Measurements from ENCODE around the gene SLC6A19. TPM values are rescaled to one million over a fixed set of nuclear protein-coding genes. Genes with fewer than 3 reads are reported as not detected.

The SLC6A19 gene
- total and polyA plus RNA-seq, 2 of the 4 experiments (the other 2 are of a cell fraction): not detected

DNA sequence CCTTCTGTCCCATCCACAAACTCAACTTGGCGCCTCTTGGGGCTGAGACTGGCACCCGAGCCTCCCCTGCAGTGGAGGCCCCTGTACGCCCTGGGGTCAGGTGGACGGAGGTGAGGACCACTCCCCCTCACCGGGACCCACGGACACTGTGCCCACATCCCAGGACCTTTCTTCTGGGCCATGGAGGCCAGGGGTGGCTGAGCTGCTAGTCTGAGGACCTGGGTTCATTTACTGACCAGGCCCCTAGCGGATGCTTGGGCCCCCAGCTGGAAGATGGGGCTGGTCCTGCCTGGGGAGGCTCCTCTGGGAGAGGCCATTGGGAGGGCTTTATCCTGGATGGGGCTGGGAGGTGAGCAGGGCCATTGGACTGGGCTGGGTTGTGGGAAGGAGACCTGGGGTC lies 16.9 kb upstream of the SLC6A19 start:
- Histone ChIP-seq H3K9ac (ENCODE audit: low read depth, low read length) (no peak overlapping the region), H3K18ac (ENCODE audit: low read depth, low read length) (no peak overlapping the region), H3K4me2 (ENCODE audit: low read depth, low read length) (no peak overlapping the region), H3K27me3 (ENCODE audit: control insufficient read depth, insufficient read depth, low read length) (peaks cover 26% of the 10 kb centered on the region; the same call in 1 of the 2 replicates), H2AK5ac (ENCODE audit: low read depth, low read length) (no peak overlapping the region), H3K4ac (ENCODE audit: low read depth, low read length) (no peak overlapping the region), H3K9me1 (ENCODE audit: insufficient read depth, low read length) (no peaks in the 10 kb centered on the region), H3K23ac (ENCODE audit: low read depth, low read length) (no peak overlapping the region), H3K79me1 (ENCODE audit: low read depth in 1 of 2, low read length in 2 of 2) (no peaks in the 10 kb centered on the region), H3K4me3 (ENCODE audit: insufficient read depth, low read depth, low read length) (no peak overlapping the region), H2AK9ac (replicated peaks; ENCODE audit: low read depth, low read length, poor library complexity) (no peak overlapping the region), H3K27ac (ENCODE audit: insufficient read depth, low read length) (no peak overlapping the region), H2AFZ (replicated peaks; ENCODE audit: low read length, poor library complexity) (no peak overlapping the region), H3K14ac (replicated peaks; ENCODE audit: low read depth, low read length) (no peak overlapping the region), H3K4me1 (ENCODE audit: control insufficient read depth, insufficient read depth, low read length) (no peaks in the 10 kb centered on the region), H2BK15ac (ENCODE audit: low read depth, low read length) (no peak overlapping the region), H4K91ac (ENCODE audit: insufficient read depth, low read depth, low read length) (no peak overlapping the region), H2BK5ac (ENCODE audit: low read depth, low read length, poor library complexity, severe bottlenecking) (no peak overlapping the region), H4K5ac (ENCODE audit: low read depth, low read length) (no peak overlapping the region), H2BK20ac (ENCODE audit: low read depth, low read length) (no peak overlapping the region), H2BK120ac (ENCODE audit: low read depth, low read length) (no peak overlapping the region), H3K36me3 (ENCODE audit: control insufficient read depth, insufficient read depth, low read length) (no peaks in the 10 kb centered on the region), H4K8ac (ENCODE audit: low read depth in 2 of 2, low read length in 2 of 2) (no peak overlapping the region), H4K20me1 (ENCODE audit: insufficient read depth, low read length) (no peaks in the 10 kb centered on the region), H3K56ac (ENCODE audit: extremely low read depth, insufficient read depth, low read length) (no peak overlapping the region), H3K9me3 (ENCODE audit: control insufficient read depth, insufficient read depth, low read length) (no peaks in the 10 kb centered on the region)
- CTCF ChIA-PET: no interaction called here
- dilution Hi-C loops (cut with HindIII; ENCODE audit: low sequenced_read_pairs, unreplicated experiment) (no loop called here), intact Hi-C loops (cut with micrococcal nuclease) (no loop called here), in situ Hi-C loops (cut with MboI; ENCODE audit: low sequenced_read_pairs) (no loop called here)
- POLR2A ChIA-PET (ENCODE audit: unreplicated experiment): no interaction called here
- no peak for DNase-seq
- 82% methylated on average over 4 of the region's 7 CpGs; no CpG with 5 or more reads in 1 of the 2 experiments for WGBS, 2 experiments (ENCODE audit: extremely low coverage in 2 of 2, insufficient read length in 1 of 2)
- no peak for ATAC-seq (ENCODE audit: low read depth)
- no TSS peak for BruUV-seq (replicated peaks)
- TF ChIP-seq RFX5 (IDR thresholded peaks at IDR 0.05; ENCODE audit: low read depth, low read length) (no peak), POLR2A (IDR thresholded peaks at IDR 0.05; ENCODE audit: low read depth, low read length) (no peak), MAFK (IDR thresholded peaks at IDR 0.05; ENCODE audit: low read depth, low read length) (no peak), RCOR1 (IDR thresholded peaks at IDR 0.05; ENCODE audit: insufficient replicate concordance, low read length) (no peak), RAD21 (IDR thresholded peaks at IDR 0.05; ENCODE audit: low read length) (no peak), BHLHE40 (IDR thresholded peaks at IDR 0.05; ENCODE audit: low read depth, low read length) (no peak), CEBPB (IDR thresholded peaks at IDR 0.05; ENCODE audit: low read depth, low read length) (no peak), MAZ (IDR thresholded peaks at IDR 0.05; ENCODE audit: borderline replicate concordance, low read depth, low read length) (no peak), MXI1 (IDR thresholded peaks at IDR 0.05; ENCODE audit: borderline replicate concordance, low read depth, low read length) (no peak), NFE2L2 (IDR thresholded peaks at IDR 0.05; ENCODE audit: low read depth, low read length) (no peak), FOS (IDR thresholded peaks at IDR 0.05; ENCODE audit: low read depth, low read length) (no peak), SMC3 (IDR thresholded peaks at IDR 0.05; ENCODE audit: low read depth, low read length) (no peak), CHD1 (IDR thresholded peaks at IDR 0.05; ENCODE audit: low read depth, low read length) (no peak)
- TF ChIP-seq, protein P1, sequence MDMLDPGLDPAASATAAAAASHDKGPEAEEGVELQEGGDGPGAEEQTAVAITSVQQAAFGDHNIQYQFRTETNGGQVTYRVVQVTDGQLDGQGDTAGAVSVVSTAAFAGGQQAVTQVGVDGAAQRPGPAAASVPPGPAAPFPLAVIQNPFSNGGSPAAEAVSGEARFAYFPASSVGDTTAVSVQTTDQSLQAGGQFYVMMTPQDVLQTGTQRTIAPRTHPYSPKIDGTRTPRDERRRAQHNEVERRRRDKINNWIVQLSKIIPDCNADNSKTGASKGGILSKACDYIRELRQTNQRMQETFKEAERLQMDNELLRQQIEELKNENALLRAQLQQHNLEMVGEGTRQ (IDR thresholded peaks at IDR 0.05; ENCODE audit: low read depth, low read length): no peak
- TF ChIP-seq, protein P2, sequence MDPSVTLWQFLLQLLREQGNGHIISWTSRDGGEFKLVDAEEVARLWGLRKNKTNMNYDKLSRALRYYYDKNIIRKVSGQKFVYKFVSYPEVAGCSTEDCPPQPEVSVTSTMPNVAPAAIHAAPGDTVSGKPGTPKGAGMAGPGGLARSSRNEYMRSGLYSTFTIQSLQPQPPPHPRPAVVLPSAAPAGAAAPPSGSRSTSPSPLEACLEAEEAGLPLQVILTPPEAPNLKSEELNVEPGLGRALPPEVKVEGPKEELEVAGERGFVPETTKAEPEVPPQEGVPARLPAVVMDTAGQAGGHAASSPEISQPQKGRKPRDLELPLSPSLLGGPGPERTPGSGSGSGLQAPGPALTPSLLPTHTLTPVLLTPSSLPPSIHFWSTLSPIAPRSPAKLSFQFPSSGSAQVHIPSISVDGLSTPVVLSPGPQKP (IDR thresholded peaks at IDR 0.05; ENCODE audit: borderline replicate concordance, low read depth, low read length): no peak
- TF ChIP-seq, protein P3, sequence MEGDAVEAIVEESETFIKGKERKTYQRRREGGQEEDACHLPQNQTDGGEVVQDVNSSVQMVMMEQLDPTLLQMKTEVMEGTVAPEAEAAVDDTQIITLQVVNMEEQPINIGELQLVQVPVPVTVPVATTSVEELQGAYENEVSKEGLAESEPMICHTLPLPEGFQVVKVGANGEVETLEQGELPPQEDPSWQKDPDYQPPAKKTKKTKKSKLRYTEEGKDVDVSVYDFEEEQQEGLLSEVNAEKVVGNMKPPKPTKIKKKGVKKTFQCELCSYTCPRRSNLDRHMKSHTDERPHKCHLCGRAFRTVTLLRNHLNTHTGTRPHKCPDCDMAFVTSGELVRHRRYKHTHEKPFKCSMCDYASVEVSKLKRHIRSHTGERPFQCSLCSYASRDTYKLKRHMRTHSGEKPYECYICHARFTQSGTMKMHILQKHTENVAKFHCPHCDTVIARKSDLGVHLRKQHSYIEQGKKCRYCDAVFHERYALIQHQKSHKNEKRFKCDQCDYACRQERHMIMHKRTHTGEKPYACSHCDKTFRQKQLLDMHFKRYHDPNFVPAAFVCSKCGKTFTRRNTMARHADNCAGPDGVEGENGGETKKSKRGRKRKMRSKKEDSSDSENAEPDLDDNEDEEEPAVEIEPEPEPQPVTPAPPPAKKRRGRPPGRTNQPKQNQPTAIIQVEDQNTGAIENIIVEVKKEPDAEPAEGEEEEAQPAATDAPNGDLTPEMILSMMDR (conservative IDR thresholded peaks at IDR 0.05; ENCODE audit: low read depth, low read length): no peak

Measured in IMR-90 (cell line).